Transverse colon (tissue), 4 donors: Measurements from ENCODE around the gene DNAH7.

ENCODE experiments used
- CTCF ChIP-seq, 5 experiments: fragments of 200-600 bp in 3 of 5; fragments of 450-650 bp in 2 of 5; sonication (generic) in 3 of 5; IDR thresholded peaks; 1 replicate in 2 of 5; 2 replicates in 3 of 5; pipeline ENCODE4 v1.5.1; 2016 to 2017; ENCODE audit warnings: antibody characterized with exemption in 5 of 5, inconsistent platforms in 3 of 5, mild to moderate bottlenecking in 2 of 5, moderate library complexity in 1 of 5
- POLR2A ChIP-seq: fragments of 450-650 bp; IDR thresholded peaks from one replicate; pipeline ENCODE4 v1.6.1; 2016; ENCODE audit warnings: antibody characterized with exemption, mild to moderate bottlenecking, moderate library complexity
- POLR2AphosphoS5 ChIP-seq, 3 donors: sonication (generic); formaldehyde crosslinking; IDR thresholded peaks; one replicate each; pipeline ENCODE4 v1.6.1; 2016; ENCODE audit warnings: antibody characterized with exemption in 3 of 3

- TF ChIP-seq POLR2AphosphoS5 (IDR thresholded peaks at IDR 0.05) (no peak), CTCF (IDR thresholded peaks at IDR 0.05) (no peak), POLR2A (no peak)
Observed at GRCh38 chr2:195899226-195899625, 169.4 kb downstream of the DNAH7 start.
